Spleen (tissue), 11 donors: ENCODE measurements around the gene ICAM1. TPM values are rescaled to one million over a fixed set of nuclear protein-coding genes. Genes with fewer than 3 reads are reported as not detected.

ENCODE experiments used
- DNase-seq: peaks from one replicate; pipeline ENCODE4 v3.0.0-alpha.2; 2020
- H3K27ac ChIP-seq, 8 donors: fragments of 200-600 bp; sonication (generic) in 7 of 8; 1 replicate in 4 of 8; 2 replicates in 4 of 8; pipeline versions ENCODE4 v1.5.0 to v1.8.0; 2016 to 2021; ENCODE audit warnings: inconsistent platforms in 4 of 8, mild to moderate bottlenecking in 4 of 8, moderate library complexity in 1 of 8
- H3K27me3 ChIP-seq, 7 donors: fragments of 200-600 bp; sonication (generic) in 6 of 7; replicated peaks in 1 of 7; 1 replicate in 4 of 7; 2 replicates in 3 of 7; pipeline versions ENCODE4 v1.5.0 to v1.8.0; 2016 to 2021; ENCODE audit warnings: inconsistent platforms in 3 of 7, mild to moderate bottlenecking in 1 of 7
- H3K36me3 ChIP-seq, 6 donors: fragments of 200-600 bp; sonication (generic) in 5 of 6; 1 replicate in 4 of 6; 2 replicates in 2 of 6; pipeline versions ENCODE4 v1.5.0 to v1.8.0; 2016 to 2021; ENCODE audit warnings: inconsistent platforms in 2 of 6
- H3K4me1 ChIP-seq, 6 donors: fragments of 200-600 bp; sonication (generic) in 5 of 6; 1 replicate in 3 of 6; 2 replicates in 3 of 6; pipeline versions ENCODE4 v1.5.0 to v1.8.0; 2016 to 2021; ENCODE audit warnings: inconsistent platforms in 3 of 6
- H3K4me3 ChIP-seq, 8 donors: fragments of 200-600 bp; sonication (generic) in 7 of 8; 1 replicate in 4 of 8; 2 replicates in 4 of 8; pipeline versions ENCODE4 v1.5.0 to v1.8.0; 2016 to 2021; ENCODE audit warnings: inconsistent platforms in 4 of 8, mild to moderate bottlenecking in 4 of 8, moderate library complexity in 2 of 8
- H3K9me3 ChIP-seq, 8 donors: fragments of 200-600 bp; sonication (generic) in 7 of 8; 1 replicate in 4 of 8; 2 replicates in 4 of 8; pipeline versions ENCODE4 v1.5.0 to v1.8.0; 2016 to 2021; ENCODE audit warnings: inconsistent platforms in 4 of 8
- CTCF ChIP-seq, 11 experiments: fragments of 200-600 bp in 7 of 11; fragments of 450-650 bp in 4 of 11; sonication (generic) in 4 of 11; IDR thresholded peaks in 8 of 11; conservative IDR thresholded peaks in 3 of 11; 1 replicate in 7 of 11; 2 replicates in 4 of 11; pipeline versions ENCODE4 v1.4.0 to v1.8.0; 2016 to 2021; ENCODE audit warnings: antibody characterized with exemption in 11 of 11, inconsistent platforms in 4 of 11, mild to moderate bottlenecking in 1 of 11
- POLR2A ChIP-seq, 3 donors: fragments of 450-650 bp; IDR thresholded peaks; one replicate each; pipeline ENCODE4 v1.5.1; 2017; ENCODE audit warnings: antibody characterized with exemption in 3 of 3, mild to moderate bottlenecking in 1 of 3
- POLR2AphosphoS5 ChIP-seq, 3 donors: sonication (generic); formaldehyde crosslinking; IDR thresholded peaks; one replicate each; pipeline ENCODE4 v1.5.1; 2017; ENCODE audit warnings: antibody characterized with exemption in 3 of 3
- WGBS, 5 donors: extraction: QIAGEN DNeasy Blood & Tissue Kit in 3 of 5; methylation state at CpG; one replicate each; pipeline versions ENCODE4 v1.1.5 to v1.1.7; 2013 to 2018; 5-methylcytosine and 5-hydroxymethylcytosine counted together
- intact Hi-C: fragments of 100-400 bp; cut with DNase I; formaldehyde crosslinking; loops from one replicate; pipeline ENCODE4 v1.15.0; 2023; ENCODE audit warnings: low total_unique reads
- polyA plus RNA-seq, 3 donors: library from polyadenylated mRNA; stranded (reverse); fragments of 200-250 nt; gene quantifications; one replicate each; pipeline ENCODE4 v1.2.1, GENCODE V29; 2013
- total RNA-seq, 7 donors: library from RNA; depleted of rRNA in 3 of 7; stranded (reverse); fragments of >200 nt in 3 of 7; fragmentation: NEBNext Ultra II Directional in 4 of 7; extraction: Animal tissue kit (Norgen Biotek cat#: 25700) in 4 of 7; gene quantifications; one replicate each; pipeline versions ENCODE4 v1.1.0 to v1.2.1, GENCODE V29; 2016 to 2021
- donor health status: healthy with polysubstance abuse.
- donor health status: DM: no; HTN: no; CAD: no; lungs with moderate emphysema.
- donor health status: DM: no; HTN: no; CAD: no.
- donor health status: Bipolar disorder and iron deficiency.
- donor health status: healthy.
- donor health status: DM: no; HTN: no; CAD: no.
- donor health status: DM: yes; HTN: yes; CAD: no.

ICAM1 gene
- total and polyA plus RNA-seq, 10 donors = 12.8 to 163 (median 98.2) TPM

DNA sequence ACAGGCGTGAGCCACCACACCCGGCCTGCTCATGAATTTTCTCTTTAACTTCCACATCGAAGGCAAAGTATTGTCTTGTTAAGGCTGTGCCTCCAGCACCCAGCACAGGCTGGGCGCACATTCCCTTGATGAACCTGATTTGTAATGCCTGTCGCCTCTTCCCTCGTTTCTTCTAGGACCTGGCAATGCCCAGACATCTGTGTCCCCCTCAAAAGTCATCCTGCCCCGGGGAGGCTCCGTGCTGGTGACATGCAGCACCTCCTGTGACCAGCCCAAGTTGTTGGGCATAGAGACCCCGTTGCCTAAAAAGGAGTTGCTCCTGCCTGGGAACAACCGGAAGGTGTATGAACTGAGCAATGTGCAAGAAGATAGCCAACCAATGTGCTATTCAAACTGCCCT lies 3.7 kb downstream of the ICAM1 start:
- peaks cover 21 to 100% (median 85%) of the 10 kb centered on the region in 6 donors for H3K4me1 ChIP-seq
- H3K9me3 ChIP-seq = no peaks in the 10 kb centered on the region
- intact Hi-C loops = loop anchor here (10.0 kb wide), 1 partner anchor 60 kb away; the partner anchor contains the start of genes ICAM3 and RAVER1
- H3K27me3 ChIP-seq = no peaks in the 10 kb centered on the region
- 85 to 92% (median 88%) methylated on average over 10 of the region's 10 CpGs for WGBS, 5 donors
- H3K4me3 ChIP-seq = peak overlapping the region in 3 of 8 donors; percentile 67 to 73 (median 71)
- DNase-seq = no peak
- no peak for TF ChIP-seq POLR2A (IDR thresholded peaks at IDR 0.05)
- TF ChIP-seq CTCF (IDR thresholded peaks at IDR 0.05 in 8 of 11, conservative IDR thresholded peaks at IDR 0.05 in 3 of 11) = no peak
- no peak for TF ChIP-seq POLR2AphosphoS5 (IDR thresholded peaks at IDR 0.05)
- peaks cover 0 to 71% (median 49%) of the 10 kb centered on the region in 6 donors for H3K36me3 ChIP-seq
- peak overlapping the region in 5 of 8 donors; percentile 48 to 99 (median 98) for H3K27ac ChIP-seq

DNA sequence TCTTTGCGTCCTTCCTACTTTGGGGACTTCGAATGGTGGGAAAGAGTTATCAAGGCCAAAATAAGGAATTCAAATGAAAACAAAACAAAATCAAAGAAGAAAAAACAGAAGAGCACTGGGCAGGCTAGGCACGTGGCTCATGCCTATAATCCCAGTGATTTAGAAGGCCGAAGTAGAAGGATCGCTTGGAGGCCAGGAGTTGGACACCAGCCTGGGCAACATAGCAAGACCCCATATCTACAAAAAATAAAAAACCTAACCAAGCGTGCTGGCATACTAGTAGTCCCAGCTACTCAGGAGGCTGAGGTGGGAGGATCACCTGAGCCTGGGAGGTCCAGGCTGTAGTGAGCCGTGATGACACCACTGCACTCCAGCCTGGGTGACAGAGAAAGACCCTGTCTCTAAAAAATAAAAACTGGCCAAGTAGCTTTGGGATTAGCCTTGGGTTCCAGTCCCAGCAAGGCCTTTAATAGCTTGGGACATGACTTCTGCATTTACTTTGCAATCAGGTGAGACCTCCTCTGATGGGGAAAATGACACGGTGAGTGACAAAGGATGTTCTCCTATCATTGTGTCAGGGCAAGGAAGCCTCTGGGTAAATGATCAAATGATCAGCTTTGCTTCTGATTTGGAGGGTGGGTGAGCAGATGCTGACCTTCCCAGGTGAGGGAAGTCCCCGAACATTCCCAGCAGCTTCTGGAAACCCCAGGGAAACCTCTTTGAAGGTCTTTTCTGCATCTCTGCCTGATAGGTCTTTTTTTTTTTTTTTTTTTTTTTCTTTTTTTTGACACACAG lies 7.1 kb downstream of the ICAM1 start:
- Histone ChIP-seq H3K36me3 (peaks cover 0 to 100% (median 67%) of the 10 kb centered on the region in 6 donors), H3K4me1 (peaks cover 15 to 97% (median 72%) of the 10 kb centered on the region in 6 donors), H3K9me3 (no peaks in the 10 kb centered on the region), H3K27me3 (no peaks in the 10 kb centered on the region), H3K4me3 (no peak overlapping the region), H3K27ac (peak overlapping the region in 4 of 8 donors; percentile 10 to 36 (median 31))
- intact Hi-C loops = loop anchor here (10.0 kb wide), 1 partner anchor 57 kb away; the partner anchor contains the start of genes ICAM3 and RAVER1
- TF ChIP-seq POLR2A (IDR thresholded peaks at IDR 0.05) = no peak
- TF ChIP-seq POLR2AphosphoS5 (IDR thresholded peaks at IDR 0.05) = no peak
- TF ChIP-seq CTCF (IDR thresholded peaks at IDR 0.05 in 8 of 11, conservative IDR thresholded peaks at IDR 0.05 in 3 of 11) = no peak
- WGBS, 5 donors = 81 to 88% (median 86%) methylated on average over 9 of the region's 9 CpGs
- DNase-seq = no peak

DNA sequence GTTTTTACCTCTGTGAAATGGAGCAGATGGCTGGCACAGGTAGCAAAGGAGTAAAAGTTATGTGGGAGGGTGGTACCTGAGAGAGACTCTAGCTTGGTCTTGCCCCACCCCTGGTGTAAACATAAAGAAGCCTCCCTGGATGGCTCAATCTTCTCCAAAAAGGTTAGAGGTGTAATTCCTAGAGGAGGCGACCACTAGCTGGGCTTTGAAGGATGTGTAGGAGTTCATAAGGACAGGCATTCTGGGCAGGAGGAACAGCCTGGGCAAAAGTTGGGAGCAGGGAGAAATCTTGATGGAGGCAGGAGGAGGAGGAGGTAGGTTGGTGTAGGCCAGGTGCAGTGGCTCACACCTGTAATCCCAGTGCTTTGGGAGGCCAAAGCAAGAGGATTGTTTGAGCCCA lies 8.0 kb downstream of the ICAM1 start:
- Histone ChIP-seq H3K9me3 (no peaks in the 10 kb centered on the region), H3K27ac (peak overlapping the region in 2 of 8 donors; percentile 25 to 70), H3K36me3 (peaks cover 0 to 100% (median 76%) of the 10 kb centered on the region in 6 donors), H3K4me3 (no peak overlapping the region), H3K27me3 (no peaks in the 10 kb centered on the region), H3K4me1 (peaks cover 14 to 97% (median 69%) of the 10 kb centered on the region in 6 donors)
- DNase-seq = no peak
- 85 to 100% (median 93%) methylated on average over 1 of the region's 1 CpG for WGBS, 5 donors
- TF ChIP-seq CTCF (IDR thresholded peaks at IDR 0.05 in 8 of 11, conservative IDR thresholded peaks at IDR 0.05 in 3 of 11) (no peak), POLR2AphosphoS5 (IDR thresholded peaks at IDR 0.05) (peak in 1 of 3 donors; percentile 6), POLR2A (IDR thresholded peaks at IDR 0.05) (no peak)
- intact Hi-C loops = loop anchor here (10.0 kb wide), 1 partner anchor 56 kb away; the partner anchor contains the start of genes ICAM3 and RAVER1
